SK-MEL-5 (cell line): ENCODE measurements around the gene SLC41A3. TPM values are rescaled to one million over a fixed set of nuclear protein-coding genes. Genes with fewer than 3 reads are reported as not detected.
"Not testable (repeated sequence)": the region's sequence is repeated elsewhere in the genome, so short reads cannot be mapped to it uniquely, and the experiment has no call there.

Source experiments
- DNase-seq: peaks from one replicate; pipeline ENCODE4 v3.0.0-alpha.2; 2016; ENCODE audit warnings: low read depth, low spot score
- in situ Hi-C: cut with HindIII; loops from 2 replicates; pipeline ENCODE4 v1.10.0; 2016; ENCODE audit warnings: low sequenced_read_pairs, high pct_unique_total_duplicates, low pct_unique_long_range_greater_than_20kb
- small RNA-seq, 2 experiments: library from RNA; depleted of rRNA; stranded (forward); fragments of <200 nt; gene quantifications; one replicate each; pipeline ENCODE3, GENCODE V24; 2014
- total RNA-seq: library from RNA; depleted of rRNA; stranded (reverse); fragments of >200 nt; shearing (Covaris generic); gene quantifications from 2 replicates; pipeline ENCODE4 v1.2.3, GENCODE V29; 2014; rRNA removed

Gene SLC41A3
- total RNA-seq, 1 experiment from 2014 or later: 42.1 TPM

DNA sequence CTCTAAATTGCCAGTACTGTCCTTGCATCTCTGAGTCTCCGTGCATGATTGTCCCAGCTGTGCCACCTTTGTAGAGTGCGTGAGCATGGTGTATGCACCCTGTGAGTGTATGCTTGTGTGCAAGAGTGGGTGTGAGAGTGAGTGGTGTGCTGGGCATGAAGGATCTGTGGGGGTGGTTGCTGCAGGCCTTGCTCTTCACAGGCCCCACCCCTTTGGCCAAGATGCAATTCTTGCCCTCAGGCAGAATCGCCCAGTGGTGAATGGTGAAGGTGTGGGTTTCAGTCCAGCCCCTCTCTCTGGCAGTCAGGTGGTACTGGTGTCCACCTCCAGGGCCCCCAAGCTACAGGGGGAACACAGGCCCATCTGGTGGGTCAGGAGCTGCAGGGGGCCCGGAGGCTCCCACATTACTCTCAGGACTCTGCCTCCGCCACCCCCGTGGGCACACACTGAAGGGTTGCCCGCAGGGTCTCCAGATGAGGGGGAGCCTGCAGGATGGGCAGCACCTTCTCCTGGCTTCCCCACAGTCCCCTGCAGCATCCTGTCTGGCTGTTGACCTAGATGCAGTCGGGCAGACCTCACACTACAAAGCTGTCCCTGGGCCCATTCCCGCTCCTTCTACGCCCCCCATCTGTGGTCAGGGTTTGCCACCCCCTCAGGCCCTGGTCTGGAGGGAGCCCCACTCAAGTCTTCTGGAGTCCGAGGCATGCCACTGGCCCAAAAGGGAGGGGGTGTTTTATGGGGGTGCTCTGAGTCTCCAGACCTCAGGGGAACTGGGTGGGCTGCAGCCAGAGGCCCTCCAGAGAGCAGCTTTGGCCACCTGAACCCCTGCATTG, 123.3 kb downstream of the SLC41A3 start:
- in situ Hi-C loops: no loop called here
- no peak for DNase-seq

DNA sequence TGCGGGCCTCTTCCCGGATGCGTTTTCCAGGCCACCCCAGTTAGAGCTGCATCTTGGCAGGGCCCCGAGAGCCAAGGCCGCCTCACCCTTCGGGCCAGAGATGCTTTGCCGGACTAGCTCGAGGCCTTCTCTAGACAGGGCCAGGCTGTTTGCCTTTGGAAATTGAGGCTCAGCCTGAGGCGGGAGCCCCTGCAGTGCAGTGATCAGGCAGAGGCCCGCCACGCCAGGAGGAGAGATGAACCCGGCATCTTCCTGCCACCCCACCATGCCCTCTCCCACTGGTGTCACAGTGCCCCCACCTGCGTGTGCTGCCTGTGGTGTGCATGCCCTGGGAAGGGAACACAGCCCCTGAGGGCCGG, 123.9 kb downstream of the SLC41A3 start:
- DNase-seq: no peak
- in situ Hi-C loops: no loop called here

DNA sequence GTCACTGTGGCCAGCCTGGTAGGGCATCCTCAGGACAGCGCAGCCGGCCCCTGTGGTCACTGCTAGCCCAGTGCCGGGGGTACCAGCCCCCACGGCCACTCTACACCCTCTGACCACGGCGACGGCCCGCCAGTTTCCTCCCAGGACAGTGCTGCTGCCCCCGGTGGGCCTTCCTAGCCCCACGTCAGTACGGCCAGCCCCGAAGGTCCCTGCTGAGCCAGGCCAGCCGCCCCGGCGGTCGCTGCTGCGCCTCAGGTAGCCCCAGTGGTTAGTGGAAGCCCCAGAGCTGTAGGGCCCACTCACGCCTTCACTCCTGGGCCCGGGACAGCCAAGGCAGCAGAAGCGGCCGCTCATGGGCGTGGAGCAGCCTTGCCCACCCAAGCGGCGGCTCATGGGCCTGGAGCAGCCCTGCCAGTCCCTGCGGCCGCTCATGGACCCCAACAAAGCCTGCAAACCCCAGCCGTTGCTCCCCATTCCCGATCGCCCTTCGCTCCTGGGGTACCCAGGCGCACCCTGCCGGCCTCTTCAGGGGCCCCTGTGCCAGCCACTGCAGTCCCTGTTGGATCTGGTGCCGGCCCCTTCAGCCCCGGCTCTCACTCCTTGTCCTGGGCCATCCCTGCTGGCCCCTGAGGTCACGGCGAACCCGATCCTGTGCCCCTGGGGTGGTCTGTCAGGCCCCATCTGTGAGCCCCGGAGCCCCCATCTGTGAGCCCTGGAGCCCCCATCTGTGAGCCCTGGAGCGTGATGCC, 124.4 kb downstream of the SLC41A3 start:
- DNase-seq: no peak
- in situ Hi-C loops: no loop called here

DNA sequence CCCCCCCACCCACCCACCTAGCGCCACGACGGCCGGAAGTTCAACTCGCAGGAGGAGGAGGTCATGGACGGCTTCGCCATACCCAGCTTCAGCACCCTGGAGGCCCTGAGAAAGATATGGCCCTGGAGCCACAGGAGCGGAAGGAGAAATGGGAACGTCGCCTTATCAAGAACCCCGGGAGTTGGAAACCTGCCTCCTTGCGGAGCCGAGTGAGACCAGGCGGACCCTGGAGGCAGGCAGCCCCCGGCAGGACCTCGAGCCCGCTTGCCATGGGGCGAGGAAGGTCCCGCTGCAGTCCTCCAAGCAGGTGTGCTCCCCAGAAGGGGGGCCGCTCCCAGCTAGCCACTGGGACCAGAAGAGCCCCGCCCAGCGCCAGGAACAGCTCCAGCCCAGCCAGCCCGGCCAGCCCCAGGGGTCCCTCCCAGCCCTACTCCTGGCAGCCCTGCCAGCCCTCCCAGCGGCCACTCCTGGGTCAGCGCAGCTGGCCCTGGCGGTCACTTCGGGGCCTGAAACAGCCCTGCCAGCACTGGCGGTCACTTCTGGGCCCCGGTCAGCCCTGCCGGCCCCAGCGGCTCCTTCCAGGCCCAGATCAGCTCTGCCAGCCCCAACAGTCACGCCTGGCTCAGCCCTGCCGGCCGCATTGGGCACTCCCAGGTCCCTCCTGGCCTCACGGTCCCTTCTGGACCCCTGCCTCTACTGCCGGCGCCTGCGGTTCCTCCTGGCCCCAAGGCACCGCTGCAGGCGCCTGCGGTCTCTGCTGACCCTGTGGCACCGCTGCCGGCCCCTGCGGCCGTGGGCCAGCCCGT, 125.2 kb downstream of the SLC41A3 start:
- in situ Hi-C loops: no loop called here
- no peak for DNase-seq

DNA sequence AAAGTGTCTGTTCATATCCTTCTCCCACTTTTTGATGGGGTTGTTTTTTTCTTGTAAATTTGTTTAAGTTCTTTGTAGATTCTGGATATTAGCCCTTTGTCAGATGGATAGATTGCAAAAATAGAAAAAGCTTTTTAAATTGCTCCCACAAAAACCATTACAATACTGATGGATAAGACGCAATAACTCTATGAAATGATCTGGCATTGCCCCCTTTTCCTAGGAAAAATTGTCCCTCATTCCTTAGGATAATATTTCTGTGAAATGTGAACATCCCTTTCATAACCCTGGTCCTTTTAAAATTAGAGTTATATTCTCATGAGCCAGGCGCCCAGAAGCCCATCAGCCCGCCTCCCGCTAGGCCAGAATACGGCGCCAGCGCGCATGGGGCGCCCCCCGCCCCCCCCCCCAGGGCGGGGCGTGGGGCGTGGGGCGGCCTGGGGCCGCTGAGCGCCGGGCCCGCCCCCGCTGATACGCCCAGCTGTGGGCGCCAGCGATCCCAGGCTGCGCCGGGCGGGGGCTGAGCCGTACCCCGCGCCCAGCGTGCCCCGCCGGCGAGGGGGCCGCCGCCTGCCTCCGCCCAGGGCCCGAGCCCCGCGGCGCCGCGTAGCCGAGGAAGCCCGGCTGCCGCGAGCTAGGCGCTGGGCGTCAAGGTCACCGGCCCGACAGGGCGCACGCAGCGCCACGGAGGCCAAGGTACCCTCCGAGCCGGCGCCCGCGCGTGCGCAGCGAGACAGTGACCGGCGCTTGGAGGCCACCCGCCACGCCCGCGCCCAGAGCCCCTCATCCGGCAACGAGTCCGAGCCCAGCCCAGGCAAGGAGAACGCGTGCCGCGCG, 126.0 kb downstream of the SLC41A3 start:
- no peak for DNase-seq
- in situ Hi-C loops: no loop called here

DNA sequence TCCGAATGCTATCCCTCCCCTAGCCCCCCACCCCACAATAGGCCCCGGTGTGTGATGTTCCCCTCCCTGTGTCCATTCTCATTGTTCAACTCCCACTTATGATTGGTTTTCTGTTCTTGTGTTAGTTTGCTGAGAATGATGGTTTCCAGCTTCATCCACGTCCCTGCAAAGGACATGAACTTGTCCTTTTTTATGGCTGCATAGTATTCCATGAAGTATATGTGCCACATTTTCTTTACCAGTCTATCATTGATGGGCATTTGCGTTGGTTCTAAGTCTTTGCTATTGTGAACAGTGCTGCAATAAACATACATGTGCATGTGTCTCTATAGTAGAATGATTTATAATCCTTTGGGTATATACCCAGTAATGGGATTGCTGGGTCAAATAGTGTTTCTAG, 126.9 kb downstream of the SLC41A3 start:
- DNase-seq, in situ Hi-C loops: not testable (repeated sequence)

Small RNA genes within 50 kb of the gene (small RNA-seq; reads per million reads assigned to genes)
- 0 reads per million in 2 experiments for gene AC092903.1

Other genes with a start within 250 kb of the SLC41A3 start
- 38.5 and 41.5 TPM in 2 replicates for gene ROPN1B, start 114.9 kb downstream of the SLC41A3 start, total RNA-seq
- 0.19 and 1.1 TPM in 2 replicates for gene ALDH1L1, start 96.5 kb upstream of the SLC41A3 start, total RNA-seq